Measurements from ENCODE around the gene WWOX.

WWOX gene

GRCh38 chr16:78552106-78552675 is 452.7 kb downstream of the WWOX start:
- Histone ChIP-seq H3K4me1 (ENCODE audit: control insufficient read depth, insufficient read depth, low read length) (peaks cover 34% of the 10 kb centered on the region), H3K4me3 (ENCODE audit: low read depth, low read length) (no peak overlapping the region), H3K9me3 (ENCODE audit: control insufficient read depth, insufficient read depth, low read length) (no peaks in the 10 kb centered on the region), H3K36me3 (ENCODE audit: control insufficient read depth, insufficient read depth, low read length) (no peaks in the 10 kb centered on the region), H3K27me3 (ENCODE audit: control insufficient read depth, insufficient read depth, low read length) (no peaks in the 10 kb centered on the region), H3K27ac (ENCODE audit: low read depth, low read length) (peak overlapping the region; percentile 82), H3K9ac (ENCODE audit: low read depth, low read length) (no peak overlapping the region)

GRCh38 chr16:78552716-78553115 is 453.3 kb downstream of the WWOX start:
- H3K36me3 ChIP-seq (ENCODE audit: control insufficient read depth, insufficient read depth, low read length): no peaks in the 10 kb centered on the region
- no peaks in the 10 kb centered on the region for H3K27me3 ChIP-seq (ENCODE audit: control insufficient read depth, insufficient read depth, low read length)
- no peak overlapping the region for H3K4me3 ChIP-seq (ENCODE audit: low read depth, low read length)
- peaks cover 34% of the 10 kb centered on the region for H3K4me1 ChIP-seq (ENCODE audit: control insufficient read depth, insufficient read depth, low read length)
- H3K27ac ChIP-seq (ENCODE audit: low read depth, low read length): no peak overlapping the region
- H3K9ac ChIP-seq (ENCODE audit: low read depth, low read length): no peak overlapping the region
- no peaks in the 10 kb centered on the region for H3K9me3 ChIP-seq (ENCODE audit: control insufficient read depth, insufficient read depth, low read length)

- Histone ChIP-seq H3K9ac (ENCODE audit: low read depth, low read length) (no peak overlapping the region), H3K9me3 (ENCODE audit: control insufficient read depth, insufficient read depth, low read length) (no peaks in the 10 kb centered on the region), H3K27me3 (ENCODE audit: control insufficient read depth, insufficient read depth, low read length) (no peaks in the 10 kb centered on the region), H3K4me3 (ENCODE audit: low read depth, low read length) (no peak overlapping the region), H3K4me1 (ENCODE audit: control insufficient read depth, insufficient read depth, low read length) (peaks cover 33% of the 10 kb centered on the region), H3K27ac (ENCODE audit: low read depth, low read length) (no peak overlapping the region), H3K36me3 (ENCODE audit: control insufficient read depth, insufficient read depth, low read length) (no peaks in the 10 kb centered on the region)
Measured at GRCh38 chr16:78553268-78554039, 454.0 kb downstream of the WWOX start.

GRCh38 chr16:78556421-78556820 is 457.0 kb downstream of the WWOX start:
- H3K36me3 ChIP-seq (ENCODE audit: control insufficient read depth, insufficient read depth, low read length): no peaks in the 10 kb centered on the region
- H3K4me1 ChIP-seq (ENCODE audit: control insufficient read depth, insufficient read depth, low read length): peaks cover 15% of the 10 kb centered on the region
- H3K27ac ChIP-seq (ENCODE audit: low read depth, low read length): no peak overlapping the region
- no peaks in the 10 kb centered on the region for H3K27me3 ChIP-seq (ENCODE audit: control insufficient read depth, insufficient read depth, low read length)
- H3K9me3 ChIP-seq (ENCODE audit: control insufficient read depth, insufficient read depth, low read length): no peaks in the 10 kb centered on the region
- no peak overlapping the region for H3K9ac ChIP-seq (ENCODE audit: low read depth, low read length)
- H3K4me3 ChIP-seq (ENCODE audit: low read depth, low read length): no peak overlapping the region

- Histone ChIP-seq H3K27me3 (ENCODE audit: control insufficient read depth, insufficient read depth, low read length) (no peaks in the 10 kb centered on the region), H3K4me1 (ENCODE audit: control insufficient read depth, insufficient read depth, low read length) (no peaks in the 10 kb centered on the region), H3K4me3 (ENCODE audit: low read depth, low read length) (no peak overlapping the region), H3K9me3 (ENCODE audit: control insufficient read depth, insufficient read depth, low read length) (no peaks in the 10 kb centered on the region), H3K27ac (ENCODE audit: low read depth, low read length) (no peak overlapping the region), H3K36me3 (ENCODE audit: control insufficient read depth, insufficient read depth, low read length) (no peaks in the 10 kb centered on the region), H3K9ac (ENCODE audit: low read depth, low read length) (no peak overlapping the region)
Measured at GRCh38 chr16:78560997-78561396, 461.5 kb downstream of the WWOX start.

- Histone ChIP-seq H3K9ac (ENCODE audit: low read depth, low read length) (no peak overlapping the region), H3K4me3 (ENCODE audit: low read depth, low read length) (no peak overlapping the region), H3K27ac (ENCODE audit: low read depth, low read length) (no peak overlapping the region), H3K27me3 (ENCODE audit: control insufficient read depth, insufficient read depth, low read length) (no peaks in the 10 kb centered on the region), H3K4me1 (ENCODE audit: control insufficient read depth, insufficient read depth, low read length) (no peaks in the 10 kb centered on the region), H3K9me3 (ENCODE audit: control insufficient read depth, insufficient read depth, low read length) (no peaks in the 10 kb centered on the region), H3K36me3 (ENCODE audit: control insufficient read depth, insufficient read depth, low read length) (no peaks in the 10 kb centered on the region)
Measured at GRCh38 chr16:78562111-78562510, 462.7 kb downstream of the WWOX start.

DNA sequence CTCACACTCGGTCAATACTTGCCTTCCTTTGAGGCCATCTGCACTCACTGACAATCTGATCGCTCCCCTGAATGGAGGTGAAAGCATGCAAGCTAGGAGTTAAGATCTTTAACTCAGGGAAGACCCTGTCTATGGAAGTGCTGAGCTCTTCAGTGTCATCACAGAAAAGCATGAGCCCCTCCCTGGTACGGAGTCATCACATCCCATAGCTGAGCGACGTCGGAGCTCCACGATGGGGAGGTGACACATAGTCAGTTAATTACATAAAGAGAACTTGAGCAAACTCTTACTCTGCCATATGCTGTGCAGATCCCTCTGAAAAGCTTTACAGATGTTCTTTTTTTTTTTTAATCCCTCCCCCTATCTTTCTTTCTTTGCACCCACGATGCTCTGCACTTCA is 463.2 kb downstream of the WWOX start:
- Histone ChIP-seq H3K4me1 (ENCODE audit: control insufficient read depth, insufficient read depth, low read length) (no peaks in the 10 kb centered on the region), H3K27ac (ENCODE audit: low read depth, low read length) (no peak overlapping the region), H3K36me3 (ENCODE audit: control insufficient read depth, insufficient read depth, low read length) (no peaks in the 10 kb centered on the region), H3K4me3 (ENCODE audit: low read depth, low read length) (no peak overlapping the region), H3K27me3 (ENCODE audit: control insufficient read depth, insufficient read depth, low read length) (no peaks in the 10 kb centered on the region), H3K9ac (ENCODE audit: low read depth, low read length) (no peak overlapping the region), H3K9me3 (ENCODE audit: control insufficient read depth, insufficient read depth, low read length) (no peaks in the 10 kb centered on the region)

GRCh38 chr16:78563905-78564304 is 464.5 kb downstream of the WWOX start:
- H3K4me3 ChIP-seq (ENCODE audit: low read depth, low read length): no peak overlapping the region
- no peaks in the 10 kb centered on the region for H3K36me3 ChIP-seq (ENCODE audit: control insufficient read depth, insufficient read depth, low read length)
- no peaks in the 10 kb centered on the region for H3K4me1 ChIP-seq (ENCODE audit: control insufficient read depth, insufficient read depth, low read length)
- H3K9ac ChIP-seq (ENCODE audit: low read depth, low read length): no peak overlapping the region
- no peak overlapping the region for H3K27ac ChIP-seq (ENCODE audit: low read depth, low read length)
- H3K27me3 ChIP-seq (ENCODE audit: control insufficient read depth, insufficient read depth, low read length): no peaks in the 10 kb centered on the region
- no peaks in the 10 kb centered on the region for H3K9me3 ChIP-seq (ENCODE audit: control insufficient read depth, insufficient read depth, low read length)

- H3K36me3 ChIP-seq (ENCODE audit: control insufficient read depth, insufficient read depth, low read length): no peaks in the 10 kb centered on the region
- no peaks in the 10 kb centered on the region for H3K9me3 ChIP-seq (ENCODE audit: control insufficient read depth, insufficient read depth, low read length)
- no peaks in the 10 kb centered on the region for H3K4me1 ChIP-seq (ENCODE audit: control insufficient read depth, insufficient read depth, low read length)
- H3K9ac ChIP-seq (ENCODE audit: low read depth, low read length): no peak overlapping the region
- no peak overlapping the region for H3K4me3 ChIP-seq (ENCODE audit: low read depth, low read length)
- no peak overlapping the region for H3K27ac ChIP-seq (ENCODE audit: low read depth, low read length)
- no peaks in the 10 kb centered on the region for H3K27me3 ChIP-seq (ENCODE audit: control insufficient read depth, insufficient read depth, low read length)
Measured at GRCh38 chr16:78566397-78567073, 467.1 kb downstream of the WWOX start.

- Histone ChIP-seq H3K27me3 (ENCODE audit: control insufficient read depth, insufficient read depth, low read length) (no peaks in the 10 kb centered on the region), H3K9me3 (ENCODE audit: control insufficient read depth, insufficient read depth, low read length) (no peaks in the 10 kb centered on the region), H3K4me1 (ENCODE audit: control insufficient read depth, insufficient read depth, low read length) (no peaks in the 10 kb centered on the region), H3K4me3 (ENCODE audit: low read depth, low read length) (no peak overlapping the region), H3K9ac (ENCODE audit: low read depth, low read length) (no peak overlapping the region), H3K36me3 (ENCODE audit: control insufficient read depth, insufficient read depth, low read length) (no peaks in the 10 kb centered on the region), H3K27ac (ENCODE audit: low read depth, low read length) (no peak overlapping the region)
Measured at GRCh38 chr16:78570399-78571141, 471.1 kb downstream of the WWOX start.

- Histone ChIP-seq H3K27me3 (ENCODE audit: control insufficient read depth, insufficient read depth, low read length) (no peaks in the 10 kb centered on the region), H3K9ac (ENCODE audit: low read depth, low read length) (no peak overlapping the region), H3K27ac (ENCODE audit: low read depth, low read length) (no peak overlapping the region), H3K4me3 (ENCODE audit: low read depth, low read length) (no peak overlapping the region), H3K4me1 (ENCODE audit: control insufficient read depth, insufficient read depth, low read length) (no peaks in the 10 kb centered on the region), H3K9me3 (ENCODE audit: control insufficient read depth, insufficient read depth, low read length) (no peaks in the 10 kb centered on the region), H3K36me3 (ENCODE audit: control insufficient read depth, insufficient read depth, low read length) (no peaks in the 10 kb centered on the region)
Measured at GRCh38 chr16:78571434-78571833, 472.0 kb downstream of the WWOX start.
